ENCODE data around the gene FBXL4.

Gene FBXL4

DNA sequence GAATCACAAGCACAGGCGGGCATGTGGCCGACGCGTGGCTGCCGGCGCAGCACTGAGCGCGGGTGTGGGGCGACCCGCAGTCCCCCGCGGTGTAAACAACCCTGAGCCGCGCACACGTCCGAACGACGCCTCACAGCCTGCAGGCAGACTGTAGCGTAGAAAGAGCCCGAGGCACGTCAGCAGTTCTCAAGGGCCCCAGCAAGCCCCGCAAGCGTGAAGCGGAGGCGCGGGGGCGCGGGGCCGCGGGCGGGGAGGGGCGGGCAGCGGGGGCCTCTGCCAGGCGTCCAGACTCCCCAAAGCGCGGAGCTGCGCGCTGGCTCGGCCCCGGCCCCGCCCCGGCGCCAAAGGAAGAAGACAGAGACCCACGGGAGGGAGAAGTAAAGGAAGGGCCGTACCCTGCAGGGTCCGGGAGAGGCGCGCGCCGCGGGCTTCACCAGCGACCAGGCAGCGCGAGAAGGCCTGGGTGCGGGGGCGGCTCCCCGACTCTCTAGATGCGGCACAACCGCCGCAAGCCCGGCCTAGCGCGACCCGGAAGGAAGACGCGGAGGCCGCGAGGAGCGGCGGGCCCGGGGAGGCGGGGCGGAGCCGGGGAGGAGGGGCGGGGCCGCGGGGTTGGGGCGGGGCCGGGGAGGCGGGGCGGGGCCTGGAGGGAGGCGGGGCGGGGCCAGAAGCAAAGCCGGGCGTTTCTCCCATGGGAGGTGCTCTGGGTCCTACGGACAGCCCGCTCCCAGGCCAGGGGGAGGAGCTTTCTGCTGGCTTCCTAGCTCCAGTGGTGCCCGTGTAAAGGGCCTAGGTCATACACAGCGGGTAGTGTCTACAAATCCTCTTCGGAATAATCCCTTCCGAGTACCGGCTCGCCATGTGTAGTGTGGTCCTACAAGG is at the start of gene FBXL4:
FBXL4 (minus strand) TSS at position 536 of the 882 bp plus-strand sequence. CDS start 20,958 bp downstream, outside the sequence.
- Histone ChIP-seq H3K9ac (ENCODE audit: low read length) (peak within 1 kb of the TSS; percentile 82), H3K36me3 (ENCODE audit: control insufficient read depth, low read depth, low read length) (no peaks in the 10 kb centered on the region), H3K9me3 (ENCODE audit: control insufficient read depth, low read depth, low read length) (no peaks in the 10 kb centered on the region), H3K27ac (ENCODE audit: low read length) (peak within 1 kb of the TSS; percentile 43), H3K27me3 (ENCODE audit: control insufficient read depth, insufficient read depth, low read length) (no peaks in the 10 kb centered on the region), H3K4me3 (ENCODE audit: low read length) (peak within 1 kb of the TSS; percentile 86), H3K4me1 (ENCODE audit: control insufficient read depth, low read depth, low read length) (peaks cover 4% of the 10 kb centered on the region)

DNA sequence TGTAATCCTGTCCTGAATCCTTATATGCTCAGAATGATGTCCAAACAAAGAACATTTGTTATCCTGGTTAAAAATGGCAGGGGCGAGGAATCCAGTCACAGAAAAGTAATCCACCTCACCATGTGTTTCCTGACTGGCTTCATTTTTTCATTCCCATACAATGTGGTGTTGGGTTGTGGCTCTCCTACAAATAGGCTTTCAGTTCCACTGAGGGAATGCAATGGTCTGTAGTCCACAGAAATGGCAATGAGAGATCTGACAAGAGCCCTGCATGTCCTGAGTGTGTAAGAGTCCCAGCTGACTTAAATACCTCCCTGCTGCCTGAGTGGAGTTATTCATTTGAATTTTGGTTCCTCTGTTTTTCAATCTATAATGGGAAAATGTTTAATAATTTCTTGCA is 47.4 kb upstream of the FBXL4 start:
- H3K36me3 ChIP-seq (ENCODE audit: control insufficient read depth, low read depth, low read length), result no peaks in the 10 kb centered on the region
- no peaks in the 10 kb centered on the region for H3K9me3 ChIP-seq (ENCODE audit: control insufficient read depth, low read depth, low read length)
- no peak overlapping the region for H3K4me3 ChIP-seq (ENCODE audit: low read length)
- H3K27me3 ChIP-seq (ENCODE audit: control insufficient read depth, insufficient read depth, low read length), result no peaks in the 10 kb centered on the region
- no peak overlapping the region for H3K9ac ChIP-seq (ENCODE audit: low read length)
- H3K27ac ChIP-seq (ENCODE audit: low read length), result no peak overlapping the region
- no peaks in the 10 kb centered on the region for H3K4me1 ChIP-seq (ENCODE audit: control insufficient read depth, low read depth, low read length)

- Histone ChIP-seq H3K4me1 (ENCODE audit: control insufficient read depth, low read depth, low read length) (no peaks in the 10 kb centered on the region), H3K9me3 (ENCODE audit: control insufficient read depth, low read depth, low read length) (no peaks in the 10 kb centered on the region), H3K9ac (ENCODE audit: low read length) (no peak overlapping the region), H3K27ac (ENCODE audit: low read length) (no peak overlapping the region), H3K4me3 (ENCODE audit: low read length) (no peak overlapping the region), H3K36me3 (ENCODE audit: control insufficient read depth, low read depth, low read length) (no peaks in the 10 kb centered on the region), H3K27me3 (ENCODE audit: control insufficient read depth, insufficient read depth, low read length) (no peaks in the 10 kb centered on the region)
Observed at GRCh38 chr6:98992535-98992934, 44.8 kb upstream of the FBXL4 start.

DNA sequence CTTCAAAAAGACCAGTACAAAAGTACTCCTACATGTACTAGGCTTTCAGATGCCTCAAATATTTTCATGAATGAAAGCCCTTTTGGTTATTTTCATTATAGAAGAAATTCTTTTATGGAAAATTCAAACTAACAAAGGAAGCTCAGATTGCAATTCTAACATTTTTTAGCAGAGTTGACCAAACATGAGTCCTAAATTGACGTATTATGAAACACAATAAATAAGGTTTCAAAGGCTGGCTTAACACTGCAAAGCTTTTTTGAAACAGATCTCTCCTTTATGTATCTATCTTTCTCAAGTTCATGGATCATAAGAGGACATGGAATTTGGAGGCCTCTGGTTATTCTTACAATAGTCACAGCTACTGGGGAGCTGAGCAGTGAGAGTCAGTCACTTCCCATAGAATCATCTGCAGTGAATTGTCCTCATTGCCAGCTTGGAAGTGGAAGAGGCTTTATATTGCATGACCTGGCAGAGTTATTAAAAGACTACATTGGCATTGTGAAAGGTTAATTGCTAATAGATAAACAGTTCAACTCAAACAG is 38.4 kb upstream of the FBXL4 start:
- no peaks in the 10 kb centered on the region for H3K9me3 ChIP-seq (ENCODE audit: control insufficient read depth, low read depth, low read length)
- no peak overlapping the region for H3K27ac ChIP-seq (ENCODE audit: low read length)
- no peak overlapping the region for H3K4me3 ChIP-seq (ENCODE audit: low read length)
- no peak overlapping the region for H3K9ac ChIP-seq (ENCODE audit: low read length)
- H3K27me3 ChIP-seq (ENCODE audit: control insufficient read depth, insufficient read depth, low read length), result no peaks in the 10 kb centered on the region
- H3K36me3 ChIP-seq (ENCODE audit: control insufficient read depth, low read depth, low read length), result no peaks in the 10 kb centered on the region
- H3K4me1 ChIP-seq (ENCODE audit: control insufficient read depth, low read depth, low read length), result peaks cover 5% of the 10 kb centered on the region

DNA sequence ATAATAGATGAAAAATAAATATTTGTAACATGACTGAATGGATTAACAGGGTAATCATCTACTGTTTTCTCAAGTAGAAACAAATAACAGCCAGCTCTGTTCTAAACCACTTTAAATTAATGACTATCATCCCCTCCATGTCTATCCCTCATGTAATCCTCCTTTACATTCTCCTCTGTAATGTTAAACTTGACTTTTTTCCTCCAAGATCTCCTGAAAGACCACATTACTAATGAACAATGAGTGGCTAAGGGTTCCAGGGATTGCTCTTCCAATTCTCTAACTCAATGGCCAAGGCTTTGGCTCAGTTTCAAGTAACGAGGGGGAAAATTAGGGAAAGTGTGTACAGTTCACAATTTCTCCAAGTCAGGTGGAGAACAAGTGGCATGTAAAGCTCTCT is 37.6 kb upstream of the FBXL4 start:
- Histone ChIP-seq H3K9ac (ENCODE audit: low read length) (no peak overlapping the region), H3K36me3 (ENCODE audit: control insufficient read depth, low read depth, low read length) (no peaks in the 10 kb centered on the region), H3K9me3 (ENCODE audit: control insufficient read depth, low read depth, low read length) (no peaks in the 10 kb centered on the region), H3K27me3 (ENCODE audit: control insufficient read depth, insufficient read depth, low read length) (no peaks in the 10 kb centered on the region), H3K4me3 (ENCODE audit: low read length) (no peak overlapping the region), H3K27ac (ENCODE audit: low read length) (no peak overlapping the region), H3K4me1 (ENCODE audit: control insufficient read depth, low read depth, low read length) (peaks cover 5% of the 10 kb centered on the region)

DNA sequence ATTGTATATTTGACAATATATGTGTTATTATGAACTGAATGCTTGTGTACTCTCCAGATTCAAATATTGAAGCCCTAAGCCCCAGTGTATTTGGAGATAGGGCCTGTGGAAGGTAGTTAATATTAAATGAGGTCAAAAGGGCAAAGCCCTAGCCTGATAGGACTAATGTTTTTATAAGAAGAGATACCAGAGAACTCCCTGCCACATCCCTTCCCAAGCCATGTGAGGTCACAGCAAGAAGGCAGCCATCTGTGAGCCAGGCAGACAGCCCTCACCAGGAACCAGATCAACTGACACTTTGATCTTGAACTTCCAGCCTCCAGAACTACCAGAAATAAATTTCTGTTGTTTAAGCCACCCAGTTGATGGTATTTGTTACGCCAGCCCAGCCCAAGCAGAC is 36.4 kb upstream of the FBXL4 start:
- Histone ChIP-seq H3K27me3 (ENCODE audit: control insufficient read depth, insufficient read depth, low read length) (no peaks in the 10 kb centered on the region), H3K4me1 (ENCODE audit: control insufficient read depth, low read depth, low read length) (peaks cover 5% of the 10 kb centered on the region), H3K9ac (ENCODE audit: low read length) (no peak overlapping the region), H3K9me3 (ENCODE audit: control insufficient read depth, low read depth, low read length) (no peaks in the 10 kb centered on the region), H3K27ac (ENCODE audit: low read length) (no peak overlapping the region), H3K4me3 (ENCODE audit: low read length) (no peak overlapping the region), H3K36me3 (ENCODE audit: control insufficient read depth, low read depth, low read length) (no peaks in the 10 kb centered on the region)

- Histone ChIP-seq H3K4me3 (ENCODE audit: low read length) (no peak overlapping the region), H3K36me3 (ENCODE audit: control insufficient read depth, low read depth, low read length) (no peaks in the 10 kb centered on the region), H3K9ac (ENCODE audit: low read length) (no peak overlapping the region), H3K4me1 (ENCODE audit: control insufficient read depth, low read depth, low read length) (peaks cover 5% of the 10 kb centered on the region), H3K27me3 (ENCODE audit: control insufficient read depth, insufficient read depth, low read length) (no peaks in the 10 kb centered on the region), H3K27ac (ENCODE audit: low read length) (no peak overlapping the region), H3K9me3 (ENCODE audit: control insufficient read depth, low read depth, low read length) (no peaks in the 10 kb centered on the region)
Observed at GRCh38 chr6:98981473-98981872, 33.7 kb upstream of the FBXL4 start.

- H3K9me3 ChIP-seq (ENCODE audit: control insufficient read depth, low read depth, low read length), result no peaks in the 10 kb centered on the region
- H3K4me3 ChIP-seq (ENCODE audit: low read length), result no peak overlapping the region
- H3K27me3 ChIP-seq (ENCODE audit: control insufficient read depth, insufficient read depth, low read length), result no peaks in the 10 kb centered on the region
- H3K36me3 ChIP-seq (ENCODE audit: control insufficient read depth, low read depth, low read length), result no peaks in the 10 kb centered on the region
- no peak overlapping the region for H3K27ac ChIP-seq (ENCODE audit: low read length)
- H3K4me1 ChIP-seq (ENCODE audit: control insufficient read depth, low read depth, low read length), result peaks cover 5% of the 10 kb centered on the region
- H3K9ac ChIP-seq (ENCODE audit: low read length), result no peak overlapping the region
Observed at GRCh38 chr6:98980819-98981218, 33.1 kb upstream of the FBXL4 start.

DNA sequence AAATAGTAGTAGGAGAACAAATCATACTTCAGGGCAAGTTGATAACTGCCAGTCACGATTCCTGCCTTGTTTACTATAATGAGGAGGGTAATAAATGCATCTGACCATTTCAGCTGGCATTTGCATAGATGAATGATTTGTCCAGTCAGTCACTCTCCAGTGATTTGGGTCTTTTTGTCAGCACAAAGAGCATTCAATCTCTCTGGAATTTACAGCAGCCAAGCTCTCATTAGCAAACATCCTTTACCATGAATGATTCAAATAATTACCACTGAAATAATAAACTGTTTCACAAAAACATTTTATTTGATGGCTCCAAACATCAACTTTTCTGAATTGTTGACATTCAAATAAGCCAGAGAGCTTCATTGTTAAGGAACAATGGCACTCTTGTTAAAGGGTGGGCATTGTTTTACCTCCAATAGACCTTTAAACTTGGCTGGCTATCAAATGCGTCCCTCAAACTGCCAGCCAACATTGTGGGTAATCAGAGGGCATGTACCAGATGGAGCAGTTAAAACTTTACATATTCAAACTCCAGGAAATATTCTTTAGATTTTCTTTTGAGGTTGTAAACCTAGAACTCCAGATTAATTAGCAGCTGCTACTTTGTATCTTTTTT is 30.0 kb upstream of the FBXL4 start:
- Histone ChIP-seq H3K4me1 (ENCODE audit: control insufficient read depth, low read depth, low read length) (no peaks in the 10 kb centered on the region), H3K4me3 (ENCODE audit: low read length) (no peak overlapping the region), H3K27me3 (ENCODE audit: control insufficient read depth, insufficient read depth, low read length) (no peaks in the 10 kb centered on the region), H3K9ac (ENCODE audit: low read length) (no peak overlapping the region), H3K9me3 (ENCODE audit: control insufficient read depth, low read depth, low read length) (no peaks in the 10 kb centered on the region), H3K36me3 (ENCODE audit: control insufficient read depth, low read depth, low read length) (no peaks in the 10 kb centered on the region), H3K27ac (ENCODE audit: low read length) (no peak overlapping the region)

DNA sequence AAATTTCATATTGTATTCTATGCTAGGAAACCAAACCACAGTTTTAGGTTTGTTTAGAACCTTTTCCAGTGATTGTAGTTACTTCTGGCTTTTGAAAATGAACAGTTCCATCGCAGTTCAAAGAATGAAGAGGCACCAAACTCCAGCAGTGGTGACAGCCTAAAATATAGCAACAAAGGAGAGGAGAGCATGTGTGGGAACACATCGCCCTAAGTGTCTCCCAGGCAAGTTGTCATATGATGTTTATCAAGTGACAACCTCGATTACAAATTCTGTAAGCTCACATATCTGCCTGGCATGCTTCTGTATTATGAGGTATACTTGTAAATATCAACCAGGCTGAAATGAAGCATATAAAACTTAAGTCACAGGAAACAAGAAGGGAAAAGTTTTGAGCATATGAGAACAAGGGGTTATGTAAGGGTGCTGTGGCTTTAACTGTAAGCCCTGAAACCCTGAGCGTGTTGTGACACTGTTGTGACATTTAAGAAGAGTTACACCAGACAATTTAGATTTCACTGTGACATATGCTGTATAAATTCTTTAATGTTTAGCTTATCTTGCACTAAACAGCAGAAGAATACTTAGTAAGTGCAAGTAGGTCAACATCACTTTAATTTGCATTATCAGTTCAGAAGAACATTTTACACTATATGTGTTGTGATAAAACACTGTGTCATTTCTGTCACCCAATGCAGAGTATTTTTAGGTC is 29.1 kb upstream of the FBXL4 start:
- Histone ChIP-seq H3K4me3 (ENCODE audit: low read length) (no peak overlapping the region), H3K27me3 (ENCODE audit: control insufficient read depth, insufficient read depth, low read length) (no peaks in the 10 kb centered on the region), H3K9me3 (ENCODE audit: control insufficient read depth, low read depth, low read length) (no peaks in the 10 kb centered on the region), H3K9ac (ENCODE audit: low read length) (no peak overlapping the region), H3K4me1 (ENCODE audit: control insufficient read depth, low read depth, low read length) (no peaks in the 10 kb centered on the region), H3K36me3 (ENCODE audit: control insufficient read depth, low read depth, low read length) (no peaks in the 10 kb centered on the region), H3K27ac (ENCODE audit: low read length) (no peak overlapping the region)

- Histone ChIP-seq H3K36me3 (ENCODE audit: control insufficient read depth, low read depth, low read length) (no peaks in the 10 kb centered on the region), H3K27ac (ENCODE audit: low read length) (no peak overlapping the region), H3K4me1 (ENCODE audit: control insufficient read depth, low read depth, low read length) (peaks cover 10% of the 10 kb centered on the region), H3K4me3 (ENCODE audit: low read length) (no peak overlapping the region), H3K9ac (ENCODE audit: low read length) (no peak overlapping the region), H3K27me3 (ENCODE audit: control insufficient read depth, insufficient read depth, low read length) (no peaks in the 10 kb centered on the region), H3K9me3 (ENCODE audit: control insufficient read depth, low read depth, low read length) (no peaks in the 10 kb centered on the region)
Observed at GRCh38 chr6:98975421-98975820, 27.7 kb upstream of the FBXL4 start.
